MCF 10A (cell line): Measurements from ENCODE around the gene ARHGAP24. TPM values are rescaled to one million over a fixed set of nuclear protein-coding genes. Genes with fewer than 3 reads are reported as not detected.

Experiments
- BruUV-seq: library from RNA; stranded (reverse); fragments of 400-500 nt; replicated peaks from 2 replicates; lab custom pipeline; 2021; lab: Mats Ljungman, UMichigan
- CTCF ChIA-PET: fragments of 300-600 bp; sonication (Branson Sonifier 250); formaldehyde crosslinking; extraction: SDS; loops from one replicate; lab custom pipeline; 2021; ENCODE audit warnings: antibody characterized with exemption, inconsistent platforms; lab: Yijun Ruan, JAX
- POLR2A ChIA-PET: fragments of 300-600, 350-650 bp; sonication (Branson Sonifier 250); formaldehyde crosslinking; extraction: SDS; loops from one replicate; lab custom pipeline; 2020; ENCODE audit warnings: antibody characterized with exemption, inconsistent platforms; lab: Yijun Ruan, JAX
- DNase-seq: peaks from one replicate; pipeline ENCODE4 v3.0.0-alpha.2; 2018; ENCODE audit not compliant: unreplicated experiment
- H3K27ac Mint-ChIP-seq: one replicate; pipeline ENCODE4 v1.8.0; 2022; ENCODE audit warnings: mild to moderate bottlenecking, low read depth, mixed read lengths; ENCODE audit not compliant: unreplicated experiment
- H3K27me3 Mint-ChIP-seq: one replicate; pipeline ENCODE4 v1.8.0; 2022; ENCODE audit warnings: mixed read lengths; ENCODE audit not compliant: insufficient read depth, unreplicated experiment
- H3K36me3 Mint-ChIP-seq: one replicate; pipeline ENCODE4 v1.8.0; 2022; ENCODE audit warnings: mild to moderate bottlenecking, moderate library complexity, mixed read lengths; ENCODE audit not compliant: insufficient read depth, unreplicated experiment
- H3K4me1 Mint-ChIP-seq: one replicate; pipeline ENCODE4 v1.8.0; 2022; ENCODE audit warnings: mixed read lengths; ENCODE audit not compliant: insufficient read depth, unreplicated experiment
- H3K4me3 Mint-ChIP-seq: one replicate; pipeline ENCODE4 v1.8.0; 2022; ENCODE audit warnings: mild to moderate bottlenecking, moderate library complexity, mixed read lengths; ENCODE audit not compliant: unreplicated experiment
- H3K9me3 Mint-ChIP-seq: one replicate; pipeline ENCODE4 v1.8.0; 2022; ENCODE audit warnings: mixed read lengths; ENCODE audit not compliant: unreplicated experiment
- CTCF ChIP-seq: fragments of 200-600 bp; IDR thresholded peaks from one replicate; pipeline ENCODE4 v1.8.0; 2022; ENCODE audit warnings: antibody characterized with exemption, mild to moderate bottlenecking; ENCODE audit not compliant: unreplicated experiment
- intact Hi-C: fragments of 100-400 bp; cut with micrococcal nuclease; formaldehyde crosslinking; loops from 2 replicates; pipeline ENCODE4 v1.14.1; 2022
- total RNA-seq: library from RNA; stranded (reverse); gene quantifications from 2 replicates; pipeline ENCODE4 v1.2.3, GENCODE V29; 2022

ARHGAP24 gene
- total RNA-seq, 1 experiment from 2014 or later, result 2.6 TPM

GRCh38 chr4:85728464-85728863 is 253.5 kb downstream of the ARHGAP24 start:
- Mint-ChIP-seq H3K27me3 (no peaks in the 10 kb centered on the region), H3K9me3 (no peaks in the 10 kb centered on the region), H3K36me3 (no peaks in the 10 kb centered on the region), H3K4me3 (no peak overlapping the region), H3K4me1 (peaks cover 13% of the 10 kb centered on the region), H3K27ac (no peak overlapping the region)
- BruUV-seq, result no TSS peak
- ChIA-PET POLR2A (no interaction called here), CTCF (interaction anchor here (1.7 kb wide), 1 partner anchor 19 kb away, joined by 3 read pairs; no protein-coding TSS in a partner anchor)
- no peak for DNase-seq
- TF ChIP-seq CTCF, result no peak
- intact Hi-C loops, result no loop called here

GRCh38 chr4:85732124-85732523 is 257.2 kb downstream of the ARHGAP24 start:
- H3K4me1 Mint-ChIP-seq, result no peaks in the 10 kb centered on the region
- H3K27ac Mint-ChIP-seq, result no peak overlapping the region
- H3K4me3 Mint-ChIP-seq, result no peak overlapping the region
- no peak for TF ChIP-seq CTCF
- CTCF ChIA-PET, result interaction anchor here (0.6 to 1.3 kb wide), 4 partner anchors 9 to 266 kb away, joined by 3 to 6 read pairs (median 4); no protein-coding TSS in a partner anchor
- no peaks in the 10 kb centered on the region for H3K9me3 Mint-ChIP-seq
- no peaks in the 10 kb centered on the region for H3K36me3 Mint-ChIP-seq
- POLR2A ChIA-PET, result interaction anchor here (0.8 to 1.8 kb wide), 4 partner anchors 9 to 13 kb away, joined by 3 to 9 read pairs (median 4); no protein-coding TSS in a partner anchor
- no peak for DNase-seq
- no peaks in the 10 kb centered on the region for H3K27me3 Mint-ChIP-seq
- BruUV-seq, result no TSS peak
- intact Hi-C loops, result no loop called here

GRCh38 chr4:85733798-85734197 is 258.8 kb downstream of the ARHGAP24 start:
- Mint-ChIP-seq H3K4me1 (peaks cover under 1% of the 10 kb centered on the region), H3K36me3 (no peaks in the 10 kb centered on the region), H3K4me3 (no peak overlapping the region), H3K27me3 (no peaks in the 10 kb centered on the region), H3K27ac (no peak overlapping the region), H3K9me3 (no peaks in the 10 kb centered on the region)
- BruUV-seq, result no TSS peak
- CTCF ChIA-PET, result no interaction called here
- intact Hi-C loops, result no loop called here
- POLR2A ChIA-PET, result no interaction called here
- no peak for TF ChIP-seq CTCF
- DNase-seq, result no peak

GRCh38 chr4:85734424-85734831 is 259.5 kb downstream of the ARHGAP24 start:
- intact Hi-C loops, result no loop called here
- H3K27me3 Mint-ChIP-seq, result no peaks in the 10 kb centered on the region
- TF ChIP-seq CTCF, result no peak
- BruUV-seq, result no TSS peak
- ChIA-PET CTCF (no interaction called here), POLR2A (no interaction called here)
- DNase-seq, result no peak
- H3K4me1 Mint-ChIP-seq, result peaks cover 6% of the 10 kb centered on the region
- no peak overlapping the region for H3K4me3 Mint-ChIP-seq
- H3K36me3 Mint-ChIP-seq, result no peaks in the 10 kb centered on the region
- H3K9me3 Mint-ChIP-seq, result no peaks in the 10 kb centered on the region
- no peak overlapping the region for H3K27ac Mint-ChIP-seq
